Stimulated activated effector memory CD8-positive, alpha-beta T cell treated with anti-CD3 and anti-CD28 coated beads, Interleukin-12 subunit alpha, Interleukin-12 subunit beta, amount 100 ng/mL, for 72 hours (primary cell): ENCODE measurements around the gene PAPPA.

ENCODE experiments used
- ATAC-seq: fragments of 150-1000 bp; cut with Tn5 transposase; 2 replicates; pipeline ENCODE4 v1.10.0; 2021
- DNase-seq, 2 donors: peaks; one replicate each; pipeline ENCODE4 v3.0.0; 2021 to 2022; ENCODE audit warnings: low spot score in 2 of 2
- H3K27ac Mint-ChIP-seq: one replicate; pipeline ENCODE4 v1.8.0; 2022; ENCODE audit warnings: mild to moderate bottlenecking, mixed read lengths
- H3K36me3 Mint-ChIP-seq: one replicate; pipeline ENCODE4 v1.8.0; 2022; ENCODE audit warnings: mild to moderate bottlenecking, mixed read lengths
- H3K4me1 Mint-ChIP-seq: one replicate; pipeline ENCODE4 v1.8.0; 2022; ENCODE audit warnings: mixed read lengths
- H3K4me3 Mint-ChIP-seq: one replicate; pipeline ENCODE4 v1.8.0; 2022; ENCODE audit warnings: mild to moderate bottlenecking, mixed read lengths
- H3K9me3 Mint-ChIP-seq: one replicate; pipeline ENCODE4 v1.8.0; 2022; ENCODE audit warnings: mixed read lengths

Gene PAPPA

GRCh38 chr9:116448431-116448830 lies 294.8 kb downstream of the PAPPA start:
- ATAC-seq = no peak
- no peak overlapping the region for H3K4me3 Mint-ChIP-seq
- no peak overlapping the region for H3K27ac Mint-ChIP-seq
- no peaks in the 10 kb centered on the region for H3K36me3 Mint-ChIP-seq
- H3K9me3 Mint-ChIP-seq = no peaks in the 10 kb centered on the region
- no peak for DNase-seq
- H3K4me1 Mint-ChIP-seq = no peaks in the 10 kb centered on the region

- ATAC-seq (no peak), DNase-seq (no peak)
- no peak overlapping the region for H3K27ac Mint-ChIP-seq
Observed at GRCh38 chr9:116449949-116450348, 296.4 kb downstream of the PAPPA start.

GRCh38 chr9:116450378-116451139 lies 297.0 kb downstream of the PAPPA start:
- DNase-seq (no peak), ATAC-seq (no peak)
- Mint-ChIP-seq H3K4me3 (no peak overlapping the region), H3K36me3 (no peaks in the 10 kb centered on the region), H3K27ac (no peak overlapping the region), H3K9me3 (no peaks in the 10 kb centered on the region), H3K4me1 (no peaks in the 10 kb centered on the region)

More at GRCh38 chr9:116449949-116450348, 296.4 kb downstream of the PAPPA start:
- no peaks in the 10 kb centered on the region for H3K36me3 Mint-ChIP-seq
- H3K4me1 Mint-ChIP-seq = no peaks in the 10 kb centered on the region
- no peaks in the 10 kb centered on the region for H3K9me3 Mint-ChIP-seq
- H3K4me3 Mint-ChIP-seq = no peak overlapping the region

GRCh38 chr9:116451500-116452115 lies 298.0 kb downstream of the PAPPA start:
- Mint-ChIP-seq H3K27ac (no peak overlapping the region), H3K9me3 (peaks cover 8% of the 10 kb centered on the region), H3K36me3 (no peaks in the 10 kb centered on the region), H3K4me3 (no peak overlapping the region), H3K4me1 (no peaks in the 10 kb centered on the region)
- ATAC-seq (no peak), DNase-seq (no peak)
